Measurements from ENCODE around the gene C17orf114.

The C17orf114 gene

DNA sequence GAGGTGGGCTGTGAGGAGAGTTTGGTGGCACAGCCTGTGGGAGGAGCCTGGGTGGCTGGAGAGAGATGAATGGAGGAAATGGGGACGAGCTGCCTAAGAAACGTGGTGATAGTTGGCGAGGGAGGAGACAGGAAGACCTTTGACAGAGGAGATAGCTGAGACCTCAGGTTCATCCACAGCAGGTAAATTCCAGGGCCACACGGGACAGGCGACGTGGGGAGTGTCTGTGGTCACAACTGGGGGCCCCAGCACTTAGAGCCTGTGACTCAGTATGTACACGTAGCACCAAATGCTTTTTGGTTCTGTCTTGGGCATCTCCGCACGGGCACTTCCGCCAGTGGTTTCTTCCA is 38.7 kb upstream of the C17orf114 start:
- ChIA-PET POLR2A (no interaction called here), CTCF (no interaction called here)
- no peak for ATAC-seq
- no peak overlapping the region for H3K4me3 ChIP-seq (ENCODE audit: low read depth in 2 of 2, low read length in 2 of 2)
- TF ChIP-seq POLR2AphosphoS5 (IDR thresholded peaks at IDR 0.05; ENCODE audit: low read depth, low read length) (no peak), TCF7L2 (IDR thresholded peaks at IDR 0.05; ENCODE audit: low read depth, low read length) (no peak), SIN3A (IDR thresholded peaks at IDR 0.05; ENCODE audit: borderline replicate concordance, insufficient read depth, low read depth, low read length) (no peak)
- TF ChIP-seq, protein P1, sequence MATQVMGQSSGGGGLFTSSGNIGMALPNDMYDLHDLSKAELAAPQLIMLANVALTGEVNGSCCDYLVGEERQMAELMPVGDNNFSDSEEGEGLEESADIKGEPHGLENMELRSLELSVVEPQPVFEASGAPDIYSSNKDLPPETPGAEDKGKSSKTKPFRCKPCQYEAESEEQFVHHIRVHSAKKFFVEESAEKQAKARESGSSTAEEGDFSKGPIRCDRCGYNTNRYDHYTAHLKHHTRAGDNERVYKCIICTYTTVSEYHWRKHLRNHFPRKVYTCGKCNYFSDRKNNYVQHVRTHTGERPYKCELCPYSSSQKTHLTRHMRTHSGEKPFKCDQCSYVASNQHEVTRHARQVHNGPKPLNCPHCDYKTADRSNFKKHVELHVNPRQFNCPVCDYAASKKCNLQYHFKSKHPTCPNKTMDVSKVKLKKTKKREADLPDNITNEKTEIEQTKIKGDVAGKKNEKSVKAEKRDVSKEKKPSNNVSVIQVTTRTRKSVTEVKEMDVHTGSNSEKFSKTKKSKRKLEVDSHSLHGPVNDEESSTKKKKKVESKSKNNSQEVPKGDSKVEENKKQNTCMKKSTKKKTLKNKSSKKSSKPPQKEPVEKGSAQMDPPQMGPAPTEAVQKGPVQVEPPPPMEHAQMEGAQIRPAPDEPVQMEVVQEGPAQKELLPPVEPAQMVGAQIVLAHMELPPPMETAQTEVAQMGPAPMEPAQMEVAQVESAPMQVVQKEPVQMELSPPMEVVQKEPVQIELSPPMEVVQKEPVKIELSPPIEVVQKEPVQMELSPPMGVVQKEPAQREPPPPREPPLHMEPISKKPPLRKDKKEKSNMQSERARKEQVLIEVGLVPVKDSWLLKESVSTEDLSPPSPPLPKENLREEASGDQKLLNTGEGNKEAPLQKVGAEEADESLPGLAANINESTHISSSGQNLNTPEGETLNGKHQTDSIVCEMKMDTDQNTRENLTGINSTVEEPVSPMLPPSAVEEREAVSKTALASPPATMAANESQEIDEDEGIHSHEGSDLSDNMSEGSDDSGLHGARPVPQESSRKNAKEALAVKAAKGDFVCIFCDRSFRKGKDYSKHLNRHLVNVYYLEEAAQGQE (IDR thresholded peaks at IDR 0.05; ENCODE audit: insufficient read depth in 1 of 2, low read depth in 2 of 2, low read length in 1 of 2), result no peak
- TF ChIP-seq, protein P2, sequence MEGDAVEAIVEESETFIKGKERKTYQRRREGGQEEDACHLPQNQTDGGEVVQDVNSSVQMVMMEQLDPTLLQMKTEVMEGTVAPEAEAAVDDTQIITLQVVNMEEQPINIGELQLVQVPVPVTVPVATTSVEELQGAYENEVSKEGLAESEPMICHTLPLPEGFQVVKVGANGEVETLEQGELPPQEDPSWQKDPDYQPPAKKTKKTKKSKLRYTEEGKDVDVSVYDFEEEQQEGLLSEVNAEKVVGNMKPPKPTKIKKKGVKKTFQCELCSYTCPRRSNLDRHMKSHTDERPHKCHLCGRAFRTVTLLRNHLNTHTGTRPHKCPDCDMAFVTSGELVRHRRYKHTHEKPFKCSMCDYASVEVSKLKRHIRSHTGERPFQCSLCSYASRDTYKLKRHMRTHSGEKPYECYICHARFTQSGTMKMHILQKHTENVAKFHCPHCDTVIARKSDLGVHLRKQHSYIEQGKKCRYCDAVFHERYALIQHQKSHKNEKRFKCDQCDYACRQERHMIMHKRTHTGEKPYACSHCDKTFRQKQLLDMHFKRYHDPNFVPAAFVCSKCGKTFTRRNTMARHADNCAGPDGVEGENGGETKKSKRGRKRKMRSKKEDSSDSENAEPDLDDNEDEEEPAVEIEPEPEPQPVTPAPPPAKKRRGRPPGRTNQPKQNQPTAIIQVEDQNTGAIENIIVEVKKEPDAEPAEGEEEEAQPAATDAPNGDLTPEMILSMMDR (IDR thresholded peaks at IDR 0.05), result no peak
- no peaks in the 10 kb centered on the region for H3K27me3 ChIP-seq (ENCODE audit: control insufficient read depth, insufficient read depth, low read length)
- in situ Hi-C loops (cut with HindIII; ENCODE audit: low pct_unique_long_range_greater_than_20kb, low sequenced_read_pairs), result no loop called here
- no TSS peak for BruUV-seq (replicated peaks)
- no peaks in the 10 kb centered on the region for H3K9me3 ChIP-seq (ENCODE audit: control insufficient read depth, insufficient read depth, low read depth, low read length)
- no peaks in the 10 kb centered on the region for H3K36me3 ChIP-seq (ENCODE audit: control insufficient read depth, insufficient read depth, low read length)
- intact Hi-C loops (cut with micrococcal nuclease; ENCODE audit: unreplicated experiment), result no loop called here
- H3K27ac ChIP-seq (ENCODE audit: low read length), result no peak overlapping the region
- DNase-seq (ENCODE audit: low read depth, low spot score), result no peak
- peaks cover 6% of the 10 kb centered on the region for H3K4me1 ChIP-seq (ENCODE audit: control insufficient read depth, insufficient read depth, low read length)

DNA sequence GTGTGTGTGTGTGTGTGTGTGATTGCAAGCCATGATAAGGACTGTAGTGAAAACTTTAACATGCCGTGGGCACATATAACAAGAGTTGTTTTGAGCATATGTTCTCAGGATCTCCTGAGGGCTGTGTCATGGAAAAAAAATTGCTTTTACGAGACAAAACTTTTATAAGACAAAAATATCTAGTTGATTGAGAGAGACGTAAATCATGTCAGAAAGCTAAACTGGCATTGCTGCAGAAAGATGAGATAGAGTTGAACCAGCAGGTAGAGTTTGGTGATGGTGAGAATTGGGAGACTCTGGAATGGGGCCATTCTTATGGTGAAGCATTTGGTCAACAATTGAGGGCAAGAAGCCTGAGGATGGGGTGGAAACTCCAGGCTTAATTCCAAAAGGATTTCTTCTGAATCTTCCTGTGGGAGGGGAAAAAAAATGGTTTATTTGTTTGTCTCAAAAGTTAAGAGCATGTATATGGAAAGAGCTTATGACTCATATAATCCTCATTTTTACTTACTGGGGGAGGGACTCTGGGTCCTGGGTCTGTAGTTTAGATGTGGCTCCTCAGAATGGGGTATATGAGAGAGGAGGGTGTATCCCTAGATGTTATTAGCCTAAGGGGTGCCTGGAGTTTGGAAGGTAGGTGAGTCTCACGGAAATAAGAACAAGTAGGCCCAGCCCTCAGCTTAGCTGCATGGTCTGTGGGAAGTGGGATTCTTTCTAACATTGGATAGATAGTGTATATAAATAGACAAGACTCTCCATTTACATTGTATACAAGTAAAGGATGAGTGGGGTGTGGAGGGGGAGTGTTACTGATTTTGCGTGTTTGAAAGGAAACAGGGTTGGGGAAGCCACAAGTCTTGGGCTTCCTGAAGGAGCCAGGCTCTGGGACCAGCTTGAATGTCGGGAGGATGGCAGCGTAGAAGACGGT is 38.1 kb upstream of the C17orf114 start:
- intact Hi-C loops (cut with micrococcal nuclease; ENCODE audit: unreplicated experiment) (no loop called here), in situ Hi-C loops (cut with HindIII; ENCODE audit: low pct_unique_long_range_greater_than_20kb, low sequenced_read_pairs) (no loop called here)
- TF ChIP-seq SIN3A (IDR thresholded peaks at IDR 0.05; ENCODE audit: borderline replicate concordance, insufficient read depth, low read depth, low read length), result no peak
- TF ChIP-seq POLR2AphosphoS5 (IDR thresholded peaks at IDR 0.05; ENCODE audit: low read depth, low read length), result no peak
- TF ChIP-seq, protein P2 (IDR thresholded peaks at IDR 0.05), result no peak
- TF ChIP-seq, protein P1 (IDR thresholded peaks at IDR 0.05; ENCODE audit: insufficient read depth in 1 of 2, low read depth in 2 of 2, low read length in 1 of 2), result no peak
- TF ChIP-seq TCF7L2 (IDR thresholded peaks at IDR 0.05; ENCODE audit: low read depth, low read length), result no peak
- Histone ChIP-seq H3K4me3 (ENCODE audit: low read depth in 2 of 2, low read length in 2 of 2) (no peak overlapping the region), H3K4me1 (ENCODE audit: control insufficient read depth, insufficient read depth, low read length) (peaks cover 6% of the 10 kb centered on the region), H3K27ac (ENCODE audit: low read length) (no peak overlapping the region), H3K36me3 (ENCODE audit: control insufficient read depth, insufficient read depth, low read length) (no peaks in the 10 kb centered on the region), H3K9me3 (ENCODE audit: control insufficient read depth, insufficient read depth, low read depth, low read length) (no peaks in the 10 kb centered on the region), H3K27me3 (ENCODE audit: control insufficient read depth, insufficient read depth, low read length) (no peaks in the 10 kb centered on the region)
- no TSS peak for BruUV-seq (replicated peaks)
- POLR2A ChIA-PET, result no interaction called here
- CTCF ChIA-PET, result no interaction called here
- ATAC-seq, result no peak
- DNase-seq (ENCODE audit: low read depth, low spot score), result no peak

All from Panc1 (cell line).